Gastroesophageal sphincter (tissue), 4 donors: Measurements from ENCODE around the gene WDR45B. TPM values are rescaled to one million over a fixed set of nuclear protein-coding genes. Genes with fewer than 3 reads are reported as not detected.

Source experiments
- ATAC-seq: fragments of 150-250 bp; one replicate; pipeline ENCODE4 v1.9.1; 2016; ENCODE audit warnings: mild to moderate bottlenecking, moderate library complexity
- H3K27ac ChIP-seq, 4 donors: fragments of 200-600 bp; sonication (generic) in 3 of 4; 1 replicate in 3 of 4; 2 replicates in 1 of 4; pipeline ENCODE4 v1.5.1; 2016 to 2019
- H3K27me3 ChIP-seq: fragments of 200-600 bp; sonication (generic); one replicate; pipeline ENCODE4 v1.5.1; 2019
- H3K36me3 ChIP-seq, 2 donors: fragments of 200-600 bp; sonication (generic); one replicate each; pipeline ENCODE4 v1.5.1; 2019; ENCODE audit warnings: control low read depth in 1 of 2
- H3K4me1 ChIP-seq, 3 donors: fragments of 200-600 bp; sonication (generic); 1 replicate in 2 of 3; 2 replicates in 1 of 3; pipeline ENCODE4 v1.5.1; 2016 to 2019; ENCODE audit warnings: control low read depth in 2 of 3
- H3K4me3 ChIP-seq, 2 donors: fragments of 200-600 bp; sonication (generic); one replicate each; pipeline ENCODE4 v1.5.1; 2019; ENCODE audit warnings: mild to moderate bottlenecking in 1 of 2, moderate library complexity in 1 of 2
- H3K9me3 ChIP-seq, 3 donors: fragments of 200-600 bp; sonication (generic); one replicate each; pipeline ENCODE4 v1.5.1; 2017 to 2019; ENCODE audit warnings: control low read depth in 2 of 3
- EP300 ChIP-seq: sonication (generic); formaldehyde crosslinking; IDR thresholded peaks from one replicate; pipeline ENCODE4 v1.6.1; 2017; ENCODE audit warnings: antibody characterized with exemption, mild to moderate bottlenecking
- POLR2A ChIP-seq, 2 donors: fragments of 450-650 bp; IDR thresholded peaks; one replicate each; pipeline ENCODE4 v1.6.1; 2017; ENCODE audit warnings: antibody characterized with exemption in 2 of 2, mild to moderate bottlenecking in 2 of 2, moderate library complexity in 1 of 2
- POLR2AphosphoS5 ChIP-seq: sonication (generic); formaldehyde crosslinking; IDR thresholded peaks from one replicate; pipeline ENCODE4 v1.6.1; 2017; ENCODE audit warnings: antibody characterized with exemption
- WGBS, 2 donors: methylation state at CpG; one replicate each; pipeline ENCODE4 v1.1.5; 2018; ENCODE audit warnings: low coverage in 1 of 2; 5-methylcytosine and 5-hydroxymethylcytosine counted together
- total RNA-seq, 4 donors: library from RNA; depleted of rRNA; stranded (reverse); fragments of >200 nt; gene quantifications; one replicate each; pipeline ENCODE4 v1.1.0, GENCODE V29; 2016
- TF ChIP-seq, protein P1 (sequence below), 4 experiments: fragments of 200-600 bp in 2 of 4; fragments of 450-650 bp in 2 of 4; sonication (generic) in 1 of 4; IDR thresholded peaks; one replicate each; pipeline ENCODE4 v1.5.1; 2017 to 2019; ENCODE audit warnings: antibody characterized with exemption in 4 of 4, mild to moderate bottlenecking in 2 of 4, moderate library complexity in 2 of 4

The WDR45B gene
- total RNA-seq, 4 donors from 2014 or later: 70.8 to 77.4 (median 76.4) TPM

DNA sequence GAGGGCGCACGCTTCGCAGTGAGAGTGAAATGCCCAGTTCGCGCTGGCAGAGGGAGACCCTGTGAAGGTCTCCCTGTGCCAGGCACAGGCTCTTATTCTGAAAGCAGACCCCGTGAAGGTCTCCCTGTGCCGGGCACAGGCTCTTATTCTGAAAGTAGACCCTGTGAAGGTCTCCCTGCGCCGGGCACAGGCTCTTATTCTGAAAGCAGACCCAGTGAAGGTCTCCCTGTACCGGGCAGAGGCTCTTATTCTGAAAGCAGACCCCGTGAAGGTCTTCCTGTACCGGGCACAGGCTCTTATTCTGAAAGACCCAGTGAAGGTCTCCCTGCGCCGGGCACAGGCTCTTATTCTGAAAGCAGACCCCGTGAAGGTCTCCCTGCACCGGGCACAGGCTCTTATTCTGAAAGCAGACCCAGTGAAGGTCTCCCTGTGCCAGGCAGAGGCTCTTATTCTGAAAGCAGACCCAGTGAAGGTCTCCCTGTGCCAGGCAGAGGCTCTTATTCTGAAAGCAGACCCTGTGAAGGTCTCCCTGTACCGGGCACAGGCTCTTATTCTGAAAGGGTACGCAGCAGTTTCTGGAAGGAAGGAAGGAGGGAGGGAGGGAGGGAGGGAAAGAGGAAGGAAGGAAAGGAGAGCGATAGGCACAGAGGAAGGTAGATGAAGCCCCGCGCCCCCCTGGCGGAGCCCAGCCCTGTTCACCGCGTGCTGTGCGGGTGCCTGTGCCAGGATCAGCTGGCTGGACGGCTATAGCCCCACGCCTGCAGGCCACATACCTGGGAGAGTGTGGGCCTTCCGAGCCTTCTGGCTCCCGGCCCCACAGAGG is 55.3 kb downstream of the WDR45B start:
- ATAC-seq: peak; percentile 71
- H3K36me3 ChIP-seq: peaks cover 0 to 40% of the 10 kb centered on the region in 2 donors
- peak overlapping the region; percentile 85 to 94 (median 91) for H3K27ac ChIP-seq
- H3K27me3 ChIP-seq: no peaks in the 10 kb centered on the region
- 36 to 42% methylated on average over 3 to 7 of the region's 29 CpGs for WGBS, 2 donors
- no peaks in the 10 kb centered on the region for H3K9me3 ChIP-seq
- TF ChIP-seq POLR2AphosphoS5: no peak
- peaks cover 0 to 51% (median 33%) of the 10 kb centered on the region in 3 donors for H3K4me1 ChIP-seq
- H3K4me3 ChIP-seq: peak overlapping the region; percentile 61

DNA sequence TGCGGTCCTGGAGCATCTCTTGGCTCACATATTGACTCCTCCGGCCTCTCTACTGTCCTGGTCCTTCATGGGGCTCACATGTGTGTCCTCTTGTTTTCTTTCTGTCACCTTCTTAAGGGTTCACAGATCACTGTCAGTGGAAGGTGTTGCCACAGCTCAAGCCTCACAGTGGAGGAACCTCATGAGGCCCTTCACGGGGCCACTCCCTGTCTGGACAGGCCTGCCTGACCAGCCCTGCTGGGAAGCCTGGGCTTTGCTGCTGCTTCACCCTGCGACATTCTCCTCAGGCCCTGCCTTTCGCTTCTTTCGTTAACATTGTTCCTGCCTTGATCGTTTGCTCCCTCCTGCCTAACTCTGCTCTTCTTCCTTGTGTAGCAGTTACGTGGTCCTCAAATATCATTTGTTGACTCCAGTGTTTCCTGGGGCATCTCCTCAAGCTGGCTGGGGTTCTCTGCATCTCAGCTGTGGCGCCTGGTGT is 55.9 kb downstream of the WDR45B start:
- Histone ChIP-seq H3K4me3 (peak overlapping the region in 1 of 2 donors; percentile 61), H3K36me3 (peaks cover 0 to 40% of the 10 kb centered on the region in 2 donors), H3K27ac (peak overlapping the region; percentile 85 to 94 (median 91)), H3K9me3 (no peaks in the 10 kb centered on the region), H3K4me1 (peaks cover 0 to 51% (median 33%) of the 10 kb centered on the region in 3 donors), H3K27me3 (no peaks in the 10 kb centered on the region)
- WGBS, 2 donors: 25 to 36% methylated on average over 6 to 7 of the region's 9 CpGs
- TF ChIP-seq POLR2AphosphoS5: no peak
- TF ChIP-seq, protein P1, sequence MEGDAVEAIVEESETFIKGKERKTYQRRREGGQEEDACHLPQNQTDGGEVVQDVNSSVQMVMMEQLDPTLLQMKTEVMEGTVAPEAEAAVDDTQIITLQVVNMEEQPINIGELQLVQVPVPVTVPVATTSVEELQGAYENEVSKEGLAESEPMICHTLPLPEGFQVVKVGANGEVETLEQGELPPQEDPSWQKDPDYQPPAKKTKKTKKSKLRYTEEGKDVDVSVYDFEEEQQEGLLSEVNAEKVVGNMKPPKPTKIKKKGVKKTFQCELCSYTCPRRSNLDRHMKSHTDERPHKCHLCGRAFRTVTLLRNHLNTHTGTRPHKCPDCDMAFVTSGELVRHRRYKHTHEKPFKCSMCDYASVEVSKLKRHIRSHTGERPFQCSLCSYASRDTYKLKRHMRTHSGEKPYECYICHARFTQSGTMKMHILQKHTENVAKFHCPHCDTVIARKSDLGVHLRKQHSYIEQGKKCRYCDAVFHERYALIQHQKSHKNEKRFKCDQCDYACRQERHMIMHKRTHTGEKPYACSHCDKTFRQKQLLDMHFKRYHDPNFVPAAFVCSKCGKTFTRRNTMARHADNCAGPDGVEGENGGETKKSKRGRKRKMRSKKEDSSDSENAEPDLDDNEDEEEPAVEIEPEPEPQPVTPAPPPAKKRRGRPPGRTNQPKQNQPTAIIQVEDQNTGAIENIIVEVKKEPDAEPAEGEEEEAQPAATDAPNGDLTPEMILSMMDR (IDR thresholded peaks at IDR 0.05): no peak
- TF ChIP-seq EP300: no peak
- TF ChIP-seq POLR2A (IDR thresholded peaks at IDR 0.05): no peak
- ATAC-seq: peak; percentile 34

DNA sequence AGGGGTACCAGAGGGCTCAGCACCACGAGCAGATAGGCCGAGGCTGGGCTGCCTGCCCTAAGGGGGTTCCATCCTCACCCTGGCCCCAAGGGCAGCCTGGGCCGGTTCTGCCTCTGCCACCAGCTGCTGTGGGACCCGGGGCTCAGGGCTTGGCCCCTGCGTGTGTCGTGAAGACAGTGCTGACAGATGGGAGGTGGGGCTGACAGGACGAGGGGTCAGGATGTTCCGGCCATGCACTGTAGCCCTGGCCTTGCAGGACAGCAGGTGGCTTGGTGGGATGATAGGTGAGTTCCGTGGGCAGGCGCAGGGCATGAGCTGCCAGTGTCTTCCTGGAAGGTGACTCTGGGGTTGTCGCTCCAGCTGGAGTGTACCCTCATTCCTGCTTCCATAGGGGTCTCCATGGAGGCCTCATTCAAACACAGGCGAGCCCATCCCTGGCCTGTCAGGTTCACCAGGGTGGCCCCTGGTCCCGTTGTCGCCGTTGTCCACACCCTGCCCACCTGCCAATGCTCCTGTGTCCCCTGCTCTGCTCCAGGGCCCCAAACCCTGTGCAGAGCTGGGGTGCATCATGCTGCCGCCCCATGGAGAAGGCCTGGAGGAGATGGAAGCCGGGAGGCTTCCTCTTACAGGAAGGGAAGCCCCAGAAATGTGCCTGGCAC is 57.2 kb downstream of the WDR45B start:
- TF ChIP-seq, protein P1 (IDR thresholded peaks at IDR 0.05): no peak
- TF ChIP-seq POLR2A (IDR thresholded peaks at IDR 0.05) (no peak), POLR2AphosphoS5 (no peak)
- H3K27ac ChIP-seq: peak overlapping the region in 3 of 4 donors; percentile 90 to 94 (median 92)
- no peaks in the 10 kb centered on the region for H3K9me3 ChIP-seq
- ATAC-seq: no peak
- peaks cover 0 to 36% of the 10 kb centered on the region in 2 donors for H3K36me3 ChIP-seq
- 63% methylated on average over 3 of the region's 17 CpGs; no CpG with 5 or more reads in 1 of the 2 donors for WGBS, 2 donors
- H3K4me1 ChIP-seq: peaks cover 0 to 51% (median 33%) of the 10 kb centered on the region in 3 donors
- H3K4me3 ChIP-seq: no peak overlapping the region
- no peaks in the 10 kb centered on the region for H3K27me3 ChIP-seq

DNA sequence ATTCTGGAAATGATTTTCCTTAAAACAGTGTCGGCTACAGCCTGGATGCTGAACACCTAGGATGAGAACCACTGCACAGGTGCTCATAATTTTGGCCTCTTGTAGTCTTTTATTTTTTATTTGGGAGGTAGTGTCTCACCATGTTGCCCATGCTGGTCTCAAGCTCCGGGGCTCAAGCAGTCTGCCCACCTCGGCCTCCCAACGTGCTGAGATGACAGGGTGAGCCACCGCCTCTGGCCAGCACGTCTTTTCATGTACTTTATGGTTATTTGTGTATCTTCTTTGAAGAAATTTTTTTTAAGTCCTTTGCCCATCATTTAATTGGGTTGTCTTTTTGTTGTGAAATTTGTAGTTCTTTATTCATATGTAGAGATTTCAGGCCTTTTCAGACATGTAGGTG is 58.0 kb downstream of the WDR45B start:
- peak overlapping the region in 2 of 4 donors; percentile 90 to 94 for H3K27ac ChIP-seq
- TF ChIP-seq POLR2AphosphoS5 (no peak), EP300 (no peak), POLR2A (IDR thresholded peaks at IDR 0.05) (no peak)
- TF ChIP-seq, protein P1 (IDR thresholded peaks at IDR 0.05): no peak
- H3K36me3 ChIP-seq: peaks cover 0 to 36% of the 10 kb centered on the region in 2 donors
- H3K4me3 ChIP-seq: no peak overlapping the region
- WGBS, 2 donors: 72 to 77% methylated on average over 6 of the region's 6 CpGs
- peaks cover 0 to 51% (median 33%) of the 10 kb centered on the region in 3 donors for H3K4me1 ChIP-seq
- H3K9me3 ChIP-seq: no peaks in the 10 kb centered on the region
- ATAC-seq: no peak
- H3K27me3 ChIP-seq: no peaks in the 10 kb centered on the region

DNA sequence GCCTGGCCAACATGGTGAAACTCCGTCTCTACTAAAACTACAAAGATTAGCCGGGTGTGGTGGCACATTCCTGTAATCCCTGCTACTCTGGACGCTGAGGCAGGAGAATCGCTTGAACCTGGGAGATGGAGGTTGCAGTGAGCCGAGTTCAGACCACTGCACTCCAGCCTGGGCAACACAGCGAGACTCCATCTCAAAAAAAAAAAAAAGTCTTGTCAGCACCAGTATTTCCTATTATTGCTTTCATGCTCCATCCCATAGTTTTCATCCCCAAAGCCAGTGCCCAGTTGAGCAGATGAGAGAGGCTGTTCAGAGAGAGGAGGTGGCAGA is 58.4 kb downstream of the WDR45B start:
- Histone ChIP-seq H3K36me3 (peaks cover 0 to 38% of the 10 kb centered on the region in 2 donors), H3K9me3 (no peaks in the 10 kb centered on the region), H3K27me3 (no peaks in the 10 kb centered on the region), H3K4me3 (no peak overlapping the region), H3K27ac (peak overlapping the region in 3 of 4 donors; percentile 22 to 48 (median 31)), H3K4me1 (peaks cover 0 to 47% (median 31%) of the 10 kb centered on the region in 3 donors)
- 100% methylated on average over 1 of the region's 6 CpGs; no CpG with 5 or more reads in 1 of the 2 donors for WGBS, 2 donors
- ATAC-seq: no peak
- TF ChIP-seq, protein P1 (IDR thresholded peaks at IDR 0.05): no peak
- TF ChIP-seq POLR2A (IDR thresholded peaks at IDR 0.05) (no peak), EP300 (no peak), POLR2AphosphoS5 (no peak)
